Loucy (cell line): Measurements from ENCODE around the gene PAXX.

Experiments
- H2AFZ ChIP-seq: fragments of 200-600 bp; sonication (generic); 2 replicates; pipeline ENCODE4 v1.6.0; 2016; ENCODE audit warnings: antibody characterized with exemption, mild to moderate bottlenecking, low read length, moderate library complexity
- H3F3A ChIP-seq: fragments of 200-600 bp; 2 replicates; pipeline ENCODE4 v1.6.0; 2016; ENCODE audit warnings: antibody characterized with exemption, low read depth, mild to moderate bottlenecking
- H3K27me3 ChIP-seq: fragments of 200-600 bp; sonication (generic); 2 replicates; pipeline ENCODE4 v1.6.1; 2014; ENCODE audit warnings: low read length, mild to moderate bottlenecking; ENCODE audit not compliant: insufficient read depth, poor library complexity, severe bottlenecking
- H3K36me3 ChIP-seq: fragments of 200-600 bp; sonication (generic); 2 replicates; pipeline ENCODE4 v1.6.1; 2016; ENCODE audit warnings: low read length; ENCODE audit not compliant: insufficient read depth
- H3K4me1 ChIP-seq: fragments of 200-600 bp; sonication (generic); 2 replicates; pipeline ENCODE4 v1.5.1; 2014; ENCODE audit warnings: low read length, mild to moderate bottlenecking; ENCODE audit not compliant: insufficient read depth, poor library complexity, severe bottlenecking
- H3K4me2 ChIP-seq: fragments of 200-600 bp; sonication (generic); 2 replicates; pipeline ENCODE4 v1.6.0; 2014; ENCODE audit warnings: antibody characterized with exemption, low read length, low read depth, mild to moderate bottlenecking; ENCODE audit not compliant: poor library complexity, severe bottlenecking
- H3K4me3 ChIP-seq: fragments of 200-600 bp; sonication (generic); 2 replicates; pipeline ENCODE4 v1.5.1; 2014; ENCODE audit warnings: low read length, mild to moderate bottlenecking, mixed read lengths; ENCODE audit not compliant: poor library complexity, severe bottlenecking
- H3K79me2 ChIP-seq: fragments of 200-600 bp; sonication (generic); 2 replicates; pipeline ENCODE4 v1.6.1; 2014; ENCODE audit warnings: low read length; ENCODE audit not compliant: insufficient read depth
- H3K9ac ChIP-seq: fragments of 200-600 bp; sonication (generic); 2 replicates; pipeline ENCODE4 v1.6.0; 2014; ENCODE audit warnings: mild to moderate bottlenecking, low read depth, low read length, moderate library complexity; ENCODE audit not compliant: poor library complexity, severe bottlenecking
- H3K9me2 ChIP-seq: fragments of 200-600 bp; sonication (generic); replicated peaks from 2 replicates; pipeline ENCODE4 v1.6.1; 2016; ENCODE audit warnings: low read depth, low read length, mixed read lengths
- H3K9me3 ChIP-seq: fragments of 200-600 bp; sonication (generic); 2 replicates; pipeline ENCODE4 v1.6.1; 2014; ENCODE audit warnings: mild to moderate bottlenecking, antibody characterized with exemption, low read length, low read depth; ENCODE audit not compliant: insufficient read depth
- H4K20me1 ChIP-seq: fragments of 200-600 bp; sonication (generic); 2 replicates; pipeline ENCODE4 v1.6.0; 2014; ENCODE audit warnings: antibody characterized with exemption, low read length, mild to moderate bottlenecking; ENCODE audit not compliant: insufficient read depth, poor library complexity, severe bottlenecking
- CTCF ChIP-seq: fragments of 200-600 bp; sonication (generic); conservative IDR thresholded peaks from 2 replicates; pipeline ENCODE4 v1.5.1; 2014; ENCODE audit warnings: mild to moderate bottlenecking, antibody characterized with exemption, low read length
- EZH2phosphoT487 ChIP-seq: fragments of 200-600 bp; IDR thresholded peaks from 2 replicates; pipeline ENCODE4 v1.6.1; 2018; ENCODE audit warnings: antibody characterized with exemption, mild to moderate bottlenecking, moderate library complexity, borderline replicate concordance

The PAXX gene

GRCh38 chr9:137022662-137023008 lies 30.4 kb downstream of the PAXX start:
- H3K4me3 ChIP-seq, result no peak overlapping the region
- H3K4me2 ChIP-seq, result no peak overlapping the region
- H3F3A ChIP-seq, result no peaks in the 10 kb centered on the region
- no peaks in the 10 kb centered on the region for H3K27me3 ChIP-seq
- TF ChIP-seq CTCF (no peak), EZH2phosphoT487 (no peak)
- peaks cover 9% of the 10 kb centered on the region for H4K20me1 ChIP-seq
- no peaks in the 10 kb centered on the region for H3K36me3 ChIP-seq
- H3K79me2 ChIP-seq, result peaks cover 5% of the 10 kb centered on the region; the same call in 1 of the 2 replicates
- H3K9ac ChIP-seq, result no peak overlapping the region
- H3K9me3 ChIP-seq, result no peaks in the 10 kb centered on the region
- H2AFZ ChIP-seq, result no peak overlapping the region
- H3K9me2 ChIP-seq, result no peaks in the 10 kb centered on the region
- peaks cover 14% of the 10 kb centered on the region for H3K4me1 ChIP-seq

DNA sequence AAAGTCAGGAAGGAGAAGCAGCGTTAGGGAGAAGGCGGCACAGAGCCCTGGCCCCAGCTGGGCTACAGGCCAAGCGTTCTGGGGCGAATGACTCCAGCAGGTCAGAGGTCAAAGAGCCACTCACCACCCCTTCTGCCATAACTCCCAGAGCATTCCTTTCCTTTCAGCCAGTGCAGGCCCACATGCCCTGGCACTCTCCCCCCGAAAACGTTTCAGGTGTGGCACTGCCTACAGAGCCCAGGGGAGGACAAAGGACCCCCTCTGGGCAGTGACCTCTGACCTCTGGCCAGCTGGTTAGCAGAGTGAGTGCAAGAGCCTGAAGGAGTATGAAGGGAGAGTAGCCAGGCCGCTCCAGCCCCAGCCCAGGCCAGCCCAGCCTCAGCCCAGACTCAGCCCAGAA lies 30.9 kb downstream of the PAXX start:
- Histone ChIP-seq H3K36me3 (no peaks in the 10 kb centered on the region), H2AFZ (no peak overlapping the region), H3K9me3 (no peaks in the 10 kb centered on the region), H3F3A (no peaks in the 10 kb centered on the region), H4K20me1 (peaks cover 9% of the 10 kb centered on the region), H3K9me2 (no peaks in the 10 kb centered on the region), H3K4me3 (no peak overlapping the region), H3K4me1 (peaks cover 15% of the 10 kb centered on the region), H3K79me2 (peaks cover 5% of the 10 kb centered on the region; the same call in 1 of the 2 replicates), H3K9ac (no peak overlapping the region), H3K4me2 (no peak overlapping the region), H3K27me3 (no peaks in the 10 kb centered on the region)
- TF ChIP-seq EZH2phosphoT487 (no peak), CTCF (no peak)

GRCh38 chr9:137023583-137023991 lies 31.4 kb downstream of the PAXX start:
- H3K4me1 ChIP-seq, result peaks cover 15% of the 10 kb centered on the region
- no peak overlapping the region for H3K4me3 ChIP-seq
- H3K9me2 ChIP-seq, result no peaks in the 10 kb centered on the region
- H3K36me3 ChIP-seq, result no peaks in the 10 kb centered on the region
- H3K9ac ChIP-seq, result no peak overlapping the region
- no peak overlapping the region for H2AFZ ChIP-seq
- peaks cover 9% of the 10 kb centered on the region for H4K20me1 ChIP-seq
- no peaks in the 10 kb centered on the region; the same call in 1 of the 2 replicates for H3F3A ChIP-seq
- no peaks in the 10 kb centered on the region for H3K9me3 ChIP-seq
- no peaks in the 10 kb centered on the region for H3K27me3 ChIP-seq
- no peak overlapping the region for H3K4me2 ChIP-seq
- H3K79me2 ChIP-seq, result peaks cover 5% of the 10 kb centered on the region; the same call in 1 of the 2 replicates
- no peak for TF ChIP-seq CTCF
